Endothelial cell of umbilical vein (primary cell): Measurements from ENCODE around the gene FAM3C. TPM values are rescaled to one million over a fixed set of nuclear protein-coding genes. Genes with fewer than 3 reads are reported as not detected.

Experiments
- BruUV-seq: library from RNA; stranded (reverse); fragments of 400-500 nt; replicated peaks from 2 replicates; lab custom pipeline; 2021; lab: Mats Ljungman, UMichigan
- CTCF ChIA-PET: fragments of 300-600, 350-600 bp; sonication (Branson Sonifier 250); formaldehyde crosslinking; loops from one replicate; lab custom pipeline; 2021; ENCODE audit warnings: antibody characterized with exemption, inconsistent platforms; lab: Charles Lee
- POLR2A ChIA-PET: fragments of 300-600, 350-600 bp; sonication (Branson Sonifier 250); formaldehyde crosslinking; loops from one replicate; lab custom pipeline; 2021; ENCODE audit warnings: antibody characterized with exemption, inconsistent platforms; lab: Charles Lee
- DNase-seq: peaks from one replicate; pipeline ENCODE4 v3.0.0-alpha.2; 2011; ENCODE audit warnings: low read depth, low spot score
- FAIRE-seq: peaks from 2 replicates; lab custom pipeline; 2011; peaks lifted over from hg19 to GRCh38; lab: Jason Lieb, UNC
- H2AFZ ChIP-seq: 2 replicates; pipeline ENCODE4 v1.6.0; 2012; ENCODE audit warnings: low read depth, low read length, control low read depth, inconsistent platforms
- H3K27ac ChIP-seq: 2 replicates; pipeline ENCODE4 v1.5.1; 2011; ENCODE audit warnings: low read depth, mild to moderate bottlenecking, control low read depth, low read length, moderate library complexity; ENCODE audit not compliant: insufficient read depth
- H3K27me3 ChIP-seq, 2 experiments: 2 replicates each; pipeline versions ENCODE4 v1.6.0 to v1.6.1; 2011; ENCODE audit warnings: low read length in 2 of 2, mixed read lengths in 1 of 2; ENCODE audit not compliant: control insufficient read depth in 2 of 2, insufficient read depth in 2 of 2
- H3K36me3 ChIP-seq, 2 experiments: 2 replicates in 1 of 2; 3 replicates in 1 of 2; pipeline ENCODE4 v1.5.1; 2011; ENCODE audit warnings: low read length in 2 of 2, mild to moderate bottlenecking in 1 of 2, moderate library complexity in 1 of 2; ENCODE audit not compliant: control insufficient read depth in 2 of 2, insufficient read depth in 2 of 2; ENCODE audit errors: extremely low read depth in 1 of 2
- H3K4me1 ChIP-seq: 3 replicates; pipeline ENCODE4 v1.5.1; 2011; ENCODE audit warnings: mild to moderate bottlenecking, low read length; ENCODE audit not compliant: control insufficient read depth, insufficient read depth; ENCODE audit errors: extremely low read depth
- H3K4me2 ChIP-seq: 2 replicates; pipeline ENCODE4 v1.6.1; 2011; ENCODE audit warnings: low read length, control low read depth, mixed read lengths; ENCODE audit not compliant: insufficient read depth
- H3K4me3 ChIP-seq, 3 experiments: fragments of 200-600 bp in 1 of 3; sonication (generic), shearing (Covaris generic) in 1 of 3; replicated peaks in 1 of 3; 2 replicates each; pipeline ENCODE4 v1.5.1; 2011 to 2016; ENCODE audit warnings: control low read depth in 3 of 3, low read length in 3 of 3, mild to moderate bottlenecking in 2 of 3, inconsistent platforms in 1 of 3, low read depth in 1 of 3, moderate library complexity in 1 of 3; ENCODE audit not compliant: insufficient read depth in 1 of 3
- H3K79me2 ChIP-seq: 2 replicates; pipeline ENCODE4 v1.6.0; 2012; ENCODE audit warnings: low read length, inconsistent platforms; ENCODE audit not compliant: control insufficient read depth, insufficient read depth
- H3K9ac ChIP-seq: replicated peaks from 2 replicates; pipeline ENCODE3; 2011; ENCODE audit warnings: low read length, control low read depth; ENCODE audit not compliant: insufficient read depth; ENCODE audit errors: extremely low read depth
- H3K9me1 ChIP-seq: replicated peaks from 3 replicates; pipeline ENCODE4 v1.6.0; 2011; ENCODE audit warnings: mild to moderate bottlenecking, low read length; ENCODE audit not compliant: control insufficient read depth, insufficient read depth; ENCODE audit errors: extremely low read depth
- H3K9me3 ChIP-seq: replicated peaks from 2 replicates; pipeline ENCODE4 v1.5.1; 2012; ENCODE audit warnings: low read length, inconsistent platforms; ENCODE audit not compliant: control insufficient read depth, insufficient read depth
- H4K20me1 ChIP-seq: replicated peaks from 2 replicates; pipeline ENCODE3; 2011; ENCODE audit warnings: mild to moderate bottlenecking, low read length; ENCODE audit not compliant: control insufficient read depth, insufficient read depth; ENCODE audit errors: extremely low read depth
- CTCF ChIP-seq, 2 donors: IDR thresholded peaks; 1 replicate in 1 of 2; 2 replicates in 1 of 2; pipeline ENCODE4 v1.5.1; 2011; ENCODE audit warnings: low read length in 2 of 2, mild to moderate bottlenecking in 2 of 2, moderate library complexity in 2 of 2, control low read depth in 1 of 2, inconsistent platforms in 1 of 2, low read depth in 1 of 2; ENCODE audit not compliant: insufficient read depth in 1 of 2; ENCODE audit errors: extremely low read depth in 1 of 2
- EZH2 ChIP-seq: IDR thresholded peaks from 2 replicates; pipeline ENCODE4 v1.6.1; 2012; ENCODE audit warnings: borderline replicate concordance, low read depth, mild to moderate bottlenecking, moderate library complexity, low read length, inconsistent platforms; ENCODE audit not compliant: severe bottlenecking
- FOS ChIP-seq: IDR thresholded peaks from 2 replicates; pipeline ENCODE4 v1.6.1; 2011; ENCODE audit warnings: mild to moderate bottlenecking, low read length, moderate library complexity, borderline replicate concordance; ENCODE audit not compliant: insufficient read depth
- GATA2 ChIP-seq: IDR thresholded peaks from 2 replicates; pipeline ENCODE4 v1.7.0; 2011; ENCODE audit warnings: low read depth, mild to moderate bottlenecking, moderate library complexity, mixed read lengths, low read length; ENCODE audit not compliant: insufficient read length, insufficient read depth
- JUN ChIP-seq: IDR thresholded peaks from 2 replicates; pipeline ENCODE4 v1.6.1; 2011; ENCODE audit warnings: borderline replicate concordance, low read depth; ENCODE audit not compliant: insufficient read length, insufficient read depth
- MYC ChIP-seq: IDR thresholded peaks from one replicate; pipeline ENCODE4 v1.6.1; 2011; ENCODE audit warnings: mild to moderate bottlenecking, low read depth, low read length
- POLR2A ChIP-seq: IDR thresholded peaks from 2 replicates; pipeline ENCODE4 v1.6.1; 2012; ENCODE audit warnings: low read depth, mild to moderate bottlenecking, control low read depth, low read length
- POLR2AphosphoS5 ChIP-seq: IDR thresholded peaks from 2 replicates; pipeline ENCODE4 v1.6.1; 2012; ENCODE audit warnings: low read depth, mild to moderate bottlenecking, control low read depth, low read length, moderate library complexity; ENCODE audit not compliant: insufficient read depth
- dilution Hi-C: fragments of 300-500 bp; cut with MboI; formaldehyde crosslinking; loops from one replicate; pipeline ENCODE4 v1.15.0; 2019; ENCODE audit warnings: low sequenced_read_pairs; ENCODE audit not compliant: extremely low pct_ligation_motif_present
- intact Hi-C: fragments of 100-400 bp; cut with micrococcal nuclease; formaldehyde crosslinking; loops from one replicate; pipeline ENCODE4 v1.10.0; 2022
- polyA plus RNA-seq, 4 experiments: library from polyadenylated mRNA; depleted of rRNA in 3 of 4; stranded (reverse) in 3 of 4; unstranded in 1 of 4; fragments of >200 nt; gene quantifications; 2 replicates each; pipeline versions ENCODE4 v1.2.1 to v1.2.3, GENCODE V29; 2011 to 2012; ENCODE audit warnings: missing spikeins in 1 of 4
- total RNA-seq: library from RNA; stranded (reverse); gene quantifications from 2 replicates; pipeline ENCODE4 v1.2.3, GENCODE V29; 2021
- TF ChIP-seq, protein P1 (sequence below): IDR thresholded peaks from 2 replicates; pipeline ENCODE4 v1.6.1; 2011; ENCODE audit not compliant: insufficient read depth, insufficient read length

The FAM3C gene
- total and polyA plus RNA-seq, 2 donors (not counting 3 experiments of a cell fraction or from before 2014, with no cell fraction given), result 20.2 to 50.0 TPM

- Histone ChIP-seq H3K4me2 (no peak overlapping the region), H3K9me1 (no peaks in the 10 kb centered on the region), H3K27me3 (no peaks in the 10 kb centered on the region), H3K9me3 (no peaks in the 10 kb centered on the region), H3K36me3 (no peaks in the 10 kb centered on the region), H3K4me3 (no peak overlapping the region), H2AFZ (no peak overlapping the region), H3K79me2 (no peaks in the 10 kb centered on the region), H3K4me1 (peaks cover 10% of the 10 kb centered on the region), H3K27ac (no peak overlapping the region), H4K20me1 (no peaks in the 10 kb centered on the region), H3K9ac (no peak overlapping the region)
- dilution Hi-C loops (no loop called here), intact Hi-C loops (loop anchor here (2.0 kb wide), 1 partner anchor 65 kb away; no protein-coding TSS in a partner anchor)
- DNase-seq (no peak), FAIRE-seq (no peak)
- ChIA-PET POLR2A (no interaction called here), CTCF (interaction anchor here (0.7 to 1.7 kb wide), 7 partner anchors 9 to 107 kb away, joined by 3 to 9 read pairs (median 4); partner anchors contain the start of gene FAM3C)
- no TSS peak for BruUV-seq
- TF ChIP-seq, protein P1, sequence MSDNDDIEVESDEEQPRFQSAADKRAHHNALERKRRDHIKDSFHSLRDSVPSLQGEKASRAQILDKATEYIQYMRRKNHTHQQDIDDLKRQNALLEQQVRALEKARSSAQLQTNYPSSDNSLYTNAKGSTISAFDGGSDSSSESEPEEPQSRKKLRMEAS, result no peak
- TF ChIP-seq EZH2 (no peak), CTCF (IDR thresholded peaks at IDR 0.05; ENCODE audit: extremely low read depth in 1 of 2, insufficient read depth in 1 of 2, low read depth in 1 of 2, low read length in 2 of 2) (no peak), GATA2 (no peak), JUN (no peak), FOS (no peak), POLR2A (no peak), POLR2AphosphoS5 (no peak), MYC (no peak)
Measured at GRCh38 chr7:121437470-121437869, 41.4 kb upstream of the FAM3C start.
